SK-N-MC (cell line): ENCODE data around the gene MRPS18C.

Source experiments
- EZH2 ChIP-seq: fragments of 200-600 bp; sonication (generic); IDR thresholded peaks from one replicate; pipeline ENCODE4 v1.6.1; 2017; ENCODE audit warnings: antibody characterized with exemption
- POLR2AphosphoS5 ChIP-seq: IDR thresholded peaks from 2 replicates; pipeline ENCODE4 v1.6.1; 2012; ENCODE audit warnings: mild to moderate bottlenecking, low read depth, low read length, borderline replicate concordance

DNA sequence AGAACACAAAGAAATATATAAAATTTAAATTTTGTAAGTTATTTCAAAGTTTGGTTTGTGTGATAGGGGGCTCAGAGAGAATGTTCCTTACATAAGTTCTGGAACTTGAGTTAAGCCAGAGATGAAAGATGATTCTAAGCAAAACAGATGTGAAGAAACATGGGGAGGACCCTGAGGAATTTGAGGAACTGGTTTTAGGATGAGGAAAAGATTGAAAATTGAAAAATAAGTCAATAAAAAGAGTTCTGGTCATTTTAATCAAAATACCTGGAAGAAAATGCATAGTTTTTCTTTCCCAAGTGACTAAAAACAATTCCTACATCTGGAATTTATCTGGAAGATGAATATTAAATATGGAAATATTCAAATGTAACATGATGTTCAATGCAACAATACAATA, 37.6 kb upstream of the MRPS18C start:
- TF ChIP-seq EZH2 (no peak), POLR2AphosphoS5 (no peak)
